GM13976 (cell line): ENCODE data around the gene NENF.

Source experiments
- DNase-seq: peaks from one replicate; pipeline ENCODE4 v3.0.0; 2012; ENCODE audit warnings: low spot score
- CTCF ChIP-seq: IDR thresholded peaks from 2 replicates; pipeline ENCODE4 v1.5.1; 2012; ENCODE audit warnings: borderline replicate concordance, mild to moderate bottlenecking; ENCODE audit not compliant: insufficient read depth; ENCODE audit errors: extremely low read depth, missing control alignments, control extremely low read depth
- in situ Hi-C: fragments of 300-500 bp; cut with MboI; formaldehyde crosslinking; loops from one replicate; pipeline ENCODE4 v1.12.0; 2022; ENCODE audit warnings: low sequenced_read_pairs, mixed read lengths, inconsistent platforms; ENCODE audit not compliant: unreplicated experiment

The NENF gene

GRCh38 chr1:212442408-212442807 lies 9.7 kb downstream of the NENF start:
- TF ChIP-seq CTCF = no peak
- in situ Hi-C loops = no loop called here
- DNase-seq = no peak

GRCh38 chr1:212446333-212446732 lies 13.6 kb downstream of the NENF start:
- in situ Hi-C loops = no loop called here
- TF ChIP-seq CTCF = no peak
- no peak for DNase-seq

GRCh38 chr1:212447478-212447877 lies 14.8 kb downstream of the NENF start:
- in situ Hi-C loops = no loop called here
- no peak for TF ChIP-seq CTCF
- no peak for DNase-seq

GRCh38 chr1:212450331-212450881 lies 17.7 kb downstream of the NENF start:
- in situ Hi-C loops = loop anchor here (10.0 to 25.0 kb wide), 3 partner anchors 376 to 766 kb away; no protein-coding TSS in a partner anchor
- no peak for TF ChIP-seq CTCF
- DNase-seq = no peak

- no peak for TF ChIP-seq CTCF
- no peak for DNase-seq
- in situ Hi-C loops = loop anchor here (10.0 to 25.0 kb wide), 3 partner anchors 377 to 767 kb away; no protein-coding TSS in a partner anchor
Observed at GRCh38 chr1:212451416-212452322, 18.9 kb downstream of the NENF start.

GRCh38 chr1:212452323-212453155 lies 19.8 kb downstream of the NENF start:
- no peak for DNase-seq
- in situ Hi-C loops = loop anchor here (10.0 to 25.0 kb wide), 3 partner anchors 378 to 768 kb away; no protein-coding TSS in a partner anchor
- TF ChIP-seq CTCF = no peak
